Measurements from ENCODE around the gene SYNE2.

SYNE2 gene

GRCh38 chr14:64215274-64215673, 362.5 kb downstream of the SYNE2 start:
- H3K4me3 ChIP-seq (ENCODE audit: low read length) = no peak overlapping the region
- DNase-seq (ENCODE audit: low read depth) = no peak

GRCh38 chr14:64215978-64216377, 363.2 kb downstream of the SYNE2 start:
- no peak for DNase-seq (ENCODE audit: low read depth)
- TF ChIP-seq CTCF (conservative IDR thresholded peaks at IDR 0.05; ENCODE audit: low read length) = no peak

More at GRCh38 chr14:64215274-64215673, 362.5 kb downstream of the SYNE2 start:
- no peak for TF ChIP-seq CTCF (conservative IDR thresholded peaks at IDR 0.05; ENCODE audit: low read length)

GRCh38 chr14:64217308-64217707, 364.5 kb downstream of the SYNE2 start:
- no peak overlapping the region for H3K4me3 ChIP-seq (ENCODE audit: low read length)
- no peak for TF ChIP-seq CTCF (conservative IDR thresholded peaks at IDR 0.05; ENCODE audit: low read length)
- no peak for DNase-seq (ENCODE audit: low read depth)

More at GRCh38 chr14:64215978-64216377, 363.2 kb downstream of the SYNE2 start:
- no peak overlapping the region for H3K4me3 ChIP-seq (ENCODE audit: low read length)

GRCh38 chr14:64217834-64218233, 365.0 kb downstream of the SYNE2 start:
- TF ChIP-seq CTCF (conservative IDR thresholded peaks at IDR 0.05; ENCODE audit: low read length) = no peak
- H3K4me3 ChIP-seq (ENCODE audit: low read length) = no peak overlapping the region
- no peak for DNase-seq (ENCODE audit: low read depth)

- DNase-seq (ENCODE audit: low read depth) = no peak
- H3K4me3 ChIP-seq (ENCODE audit: low read length) = no peak overlapping the region
- TF ChIP-seq CTCF (conservative IDR thresholded peaks at IDR 0.05; ENCODE audit: low read length) = no peak
Observed at GRCh38 chr14:64218344-64219240, 365.8 kb downstream of the SYNE2 start.

GRCh38 chr14:64220056-64220455, 367.3 kb downstream of the SYNE2 start:
- DNase-seq (ENCODE audit: low read depth) = no peak
- no peak overlapping the region for H3K4me3 ChIP-seq (ENCODE audit: low read length)
- no peak for TF ChIP-seq CTCF (conservative IDR thresholded peaks at IDR 0.05; ENCODE audit: low read length)

GRCh38 chr14:64220466-64220865, 367.7 kb downstream of the SYNE2 start:
- no peak overlapping the region for H3K4me3 ChIP-seq (ENCODE audit: low read length)
- no peak for TF ChIP-seq CTCF (conservative IDR thresholded peaks at IDR 0.05; ENCODE audit: low read length)

More at GRCh38 chr14:64220466-64220865, 367.7 kb downstream of the SYNE2 start:
- no peak for DNase-seq (ENCODE audit: low read depth)

Measured in AG10803 (cell line).